Activated naive CD8-positive, alpha-beta T cell treated with anti-CD3 and anti-CD28 coated beads, Interleukin-2, amount 10 ng/mL, durations not matched to agents 7 days and 5 days (primary cell): ENCODE data around the gene DDX60. TPM values are rescaled to one million over a fixed set of nuclear protein-coding genes. Genes with fewer than 3 reads are reported as not detected.

Experiments
- ATAC-seq: fragments of 150-1000 bp; cut with Tn5 transposase; one replicate; pipeline ENCODE4 v1.10.0; 2021; ENCODE audit warnings: low read depth, moderate library complexity
- POLR2A ChIA-PET: fragments of 350-600 bp; sonication (Branson Sonifier 250); formaldehyde crosslinking; loops from one replicate; lab custom pipeline; 2021; ENCODE audit warnings: antibody characterized with exemption; lab: Charles Lee
- DNase-seq: peaks from one replicate; pipeline ENCODE4 v3.0.0; 2021
- H3K27ac Mint-ChIP-seq: one replicate; pipeline ENCODE4 v1.8.0; 2022; ENCODE audit warnings: mild to moderate bottlenecking, mixed read lengths
- H3K27me3 Mint-ChIP-seq: one replicate; pipeline ENCODE4 v1.8.0; 2022; ENCODE audit warnings: mild to moderate bottlenecking, moderate library complexity, mixed read lengths
- H3K36me3 Mint-ChIP-seq: one replicate; pipeline ENCODE4 v1.8.0; 2021; ENCODE audit warnings: mild to moderate bottlenecking, mixed read lengths
- H3K4me1 Mint-ChIP-seq: one replicate; pipeline ENCODE4 v1.8.0; 2021; ENCODE audit warnings: mixed read lengths
- H3K4me3 Mint-ChIP-seq: one replicate; pipeline ENCODE4 v1.8.0; 2022; ENCODE audit warnings: mild to moderate bottlenecking, moderate library complexity, mixed read lengths
- H3K9me3 Mint-ChIP-seq: one replicate; pipeline ENCODE4 v1.8.0; 2021; ENCODE audit warnings: mixed read lengths
- total RNA-seq, 2 experiments: library from RNA; stranded (reverse); gene quantifications; one replicate each; pipeline ENCODE4 v1.2.3, GENCODE V29; 2021

DDX60 gene
- total RNA-seq, 2 experiments from 2014 or later, result 137 to 141 TPM

- no peaks in the 10 kb centered on the region for H3K9me3 Mint-ChIP-seq
- H3K27me3 Mint-ChIP-seq, result no peaks in the 10 kb centered on the region
- POLR2A ChIA-PET, result no interaction called here
- peaks cover 2% of the 10 kb centered on the region for H3K36me3 Mint-ChIP-seq
- H3K4me3 Mint-ChIP-seq, result no peak overlapping the region
- no peak overlapping the region for H3K27ac Mint-ChIP-seq
- peaks cover 4% of the 10 kb centered on the region for H3K4me1 Mint-ChIP-seq
- DNase-seq (no peak), ATAC-seq (no peak)
These were observed 150.8 kb downstream of the DDX60 start for GRCh38 chr4:168167714-168168284.

Other genes with a start within 250 kb of the DDX60 start
- not detected for gene ANXA10, start 226.2 kb downstream of the DDX60 start, total RNA-seq
- 10 to 100 TPM; 87.2 to 89.1 TPM for gene DDX60L, start 161.7 kb upstream of the DDX60 start, total RNA-seq
- gene PALLD, start 178.3 kb upstream of the DDX60 start, total RNA-seq, result 1 to 10 TPM in 1 of 2 experiments, under 1 TPM in 1; 0.91 to 2.0 TPM